Germinal center (tissue), 1 donor: ENCODE results near the gene WARS2.

Experiments used
- DNase-seq: peaks from one replicate; pipeline ENCODE4 v3.0.0; 2012; ENCODE audit warnings: mixed read lengths, low spot score

WARS2 gene

DNA sequence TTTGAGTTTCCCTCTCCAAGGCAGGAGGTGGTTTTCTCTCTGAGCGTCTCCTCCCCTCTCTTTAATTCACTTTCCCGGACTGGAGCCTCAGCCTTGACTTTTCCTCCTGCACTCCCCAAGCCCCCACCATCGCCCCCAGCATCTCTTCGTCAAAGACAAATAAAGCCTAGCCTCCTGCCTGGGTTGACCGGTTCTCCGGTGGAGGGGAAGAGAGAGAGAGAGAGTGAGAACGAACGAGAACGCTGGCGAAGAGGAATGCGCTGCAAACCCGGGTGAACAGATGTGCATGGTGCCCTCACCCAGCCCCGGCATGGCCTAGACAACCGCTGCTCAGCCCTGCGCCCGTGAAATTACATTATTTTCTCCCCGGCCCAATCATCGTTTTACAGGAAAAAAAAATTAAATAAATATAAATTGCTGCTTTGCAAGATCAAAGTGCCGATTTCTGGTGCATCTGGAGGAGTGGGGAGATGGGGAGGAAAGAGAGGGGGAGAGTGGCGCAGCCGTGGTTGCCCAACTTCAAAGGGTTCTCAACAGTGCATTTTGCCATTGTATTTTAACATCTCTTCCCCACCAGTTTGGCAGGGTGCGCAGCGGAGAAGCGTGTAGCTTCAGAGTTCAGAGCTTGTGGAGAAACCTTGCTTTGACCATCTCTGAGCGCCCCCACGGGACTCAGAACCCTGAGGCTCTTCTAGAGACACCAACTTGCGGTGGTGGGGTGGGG is 140.9 kb downstream of the WARS2 start:
- DNase-seq, result no peak

DNA sequence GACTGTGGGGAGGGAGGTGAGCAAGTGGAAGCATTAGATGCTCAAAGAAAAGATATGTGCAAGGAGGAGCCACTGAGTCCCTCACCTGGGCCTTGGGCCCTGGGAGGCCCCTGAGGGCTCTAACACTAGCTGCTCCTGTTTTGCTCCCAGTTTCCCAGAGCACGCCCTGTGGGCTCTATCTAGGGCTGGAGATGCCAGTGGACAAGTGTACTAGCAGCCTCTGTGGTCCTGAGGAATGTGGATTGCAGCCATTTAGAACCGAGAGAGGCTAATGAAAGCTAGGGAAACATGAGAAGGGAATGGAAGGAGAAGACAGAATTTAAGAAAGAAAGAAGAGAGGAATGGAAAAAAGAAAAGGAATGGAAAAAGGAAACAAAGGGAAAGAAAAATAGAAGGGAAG is 142.3 kb downstream of the WARS2 start:
- DNase-seq, result no peak

- DNase-seq, result no peak
Observed at GRCh38 chr1:118997225-118997624, 143.2 kb downstream of the WARS2 start.

DNA sequence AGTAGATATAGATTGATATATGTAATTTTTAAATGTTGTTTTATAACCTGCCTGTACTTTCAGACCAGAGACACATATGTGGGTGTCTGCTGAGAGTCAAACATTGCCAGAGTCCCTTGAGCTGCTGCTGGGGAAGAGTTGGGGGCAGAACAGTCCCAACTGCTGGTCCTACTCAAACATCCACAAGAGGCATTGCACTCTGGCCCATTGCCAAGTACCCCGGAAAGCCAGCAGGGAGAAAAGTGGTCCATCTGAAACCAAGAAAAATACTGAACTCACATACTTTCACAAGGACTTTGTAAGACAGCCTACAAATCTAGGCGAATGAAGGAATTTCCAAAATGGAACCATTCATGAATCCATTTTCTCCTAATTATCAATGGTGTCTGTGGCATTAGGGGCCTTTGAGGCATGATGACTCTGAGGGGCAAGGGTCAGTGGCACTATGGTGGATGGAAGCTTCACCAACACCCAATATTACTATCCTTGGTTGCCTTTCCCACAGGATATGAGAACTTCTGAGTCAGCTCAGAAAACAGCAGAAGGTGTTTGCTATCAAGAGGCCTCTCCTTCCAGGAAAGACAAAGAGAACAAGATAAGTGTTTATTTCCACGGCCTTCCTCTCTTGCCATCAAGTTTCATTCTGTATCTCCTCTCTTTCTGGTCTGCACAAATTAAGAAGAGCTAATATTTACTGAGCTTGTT is 145.0 kb downstream of the WARS2 start:
- no peak for DNase-seq

- no peak for DNase-seq
Observed at GRCh38 chr1:118993700-118994026, 146.8 kb downstream of the WARS2 start.

DNA sequence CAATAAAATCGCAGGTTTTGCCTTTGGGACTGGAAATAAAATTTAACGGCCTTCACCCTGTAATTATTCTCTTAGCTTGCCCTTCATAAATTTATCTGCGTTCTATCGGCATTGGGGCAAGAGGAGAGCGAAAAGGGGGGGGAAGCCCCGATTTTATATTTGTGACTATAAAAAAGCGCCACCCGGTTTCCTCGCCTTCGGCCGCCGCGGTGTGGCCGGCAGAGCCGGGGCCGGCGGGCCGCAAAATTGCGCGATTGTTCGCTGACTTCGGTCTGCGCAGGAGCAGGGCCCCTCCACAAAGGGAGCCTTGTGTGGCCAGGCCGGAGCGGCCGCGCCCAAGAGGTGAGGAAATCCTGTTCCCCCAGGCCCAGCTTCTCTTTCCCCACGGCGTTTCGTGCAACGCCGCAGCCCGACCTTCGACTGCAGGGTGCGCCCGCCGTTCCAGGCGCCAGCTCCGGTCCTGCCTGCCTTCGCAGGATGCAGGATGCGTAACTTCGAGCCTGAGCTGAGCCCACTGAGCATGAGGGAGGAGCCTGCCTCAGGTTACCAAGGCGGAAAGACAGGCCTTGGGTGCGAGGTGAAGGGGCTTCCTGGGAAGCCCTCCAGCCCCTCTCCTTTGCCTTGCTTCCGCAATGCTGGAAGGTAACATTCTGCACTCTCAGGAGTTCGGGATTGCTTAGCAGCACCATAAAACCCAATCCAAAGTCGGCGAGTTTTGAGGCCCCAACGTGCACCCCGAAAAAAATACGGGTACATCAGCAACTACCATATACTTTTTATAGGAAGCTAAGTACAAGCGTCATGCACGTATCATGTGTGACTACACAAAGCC is 147.4 kb downstream of the WARS2 start:
- no peak for DNase-seq

- no peak for DNase-seq
Observed at GRCh38 chr1:118992237-118992825, 148.1 kb downstream of the WARS2 start.

- no peak for DNase-seq
Observed at GRCh38 chr1:118991448-118991847, 149.0 kb downstream of the WARS2 start.

DNA sequence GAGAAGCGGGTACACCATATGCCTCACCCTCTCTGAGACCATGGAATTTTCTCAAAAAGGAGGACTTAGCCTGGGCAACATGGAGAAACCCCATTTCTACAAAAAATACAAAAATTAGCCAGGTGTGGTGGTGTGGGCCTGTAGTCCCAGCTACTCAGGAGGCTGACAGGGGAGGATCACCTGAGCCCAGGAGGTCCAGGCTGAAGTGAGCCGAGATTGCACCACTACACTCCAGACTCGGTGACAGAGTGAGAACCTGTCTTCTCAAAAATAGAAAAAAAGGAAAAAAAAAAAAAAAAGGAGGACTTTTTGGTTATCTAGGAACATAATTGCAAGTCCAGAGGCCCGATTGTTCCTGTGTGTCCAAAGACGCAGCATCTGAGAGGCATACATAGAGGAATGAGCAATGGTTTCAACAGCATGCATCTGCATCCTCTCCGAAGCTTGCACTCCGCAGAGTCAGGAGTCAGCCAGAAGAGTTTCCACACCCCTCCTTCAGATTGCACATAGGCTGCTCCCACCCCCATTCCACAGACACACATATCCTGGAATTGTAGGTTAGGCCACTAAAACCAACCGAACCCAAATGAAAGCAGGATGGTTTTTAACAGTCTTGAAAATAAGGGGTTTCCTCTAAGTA is 149.8 kb downstream of the WARS2 start:
- DNase-seq, result no peak

GRCh38 chr1:118989878-118990378 is 150.5 kb downstream of the WARS2 start:
- no peak for DNase-seq

- DNase-seq, result no peak
Observed at GRCh38 chr1:118989006-118989815, 151.2 kb downstream of the WARS2 start.

- DNase-seq, result no peak
Observed at GRCh38 chr1:118988186-118989005, 152.1 kb downstream of the WARS2 start, which contains the start of gene TBX15. TSS of gene TBX15 (minus strand) at chr1:118988343. CDS start at chr1:118987795, 548 bp downstream.

DNA sequence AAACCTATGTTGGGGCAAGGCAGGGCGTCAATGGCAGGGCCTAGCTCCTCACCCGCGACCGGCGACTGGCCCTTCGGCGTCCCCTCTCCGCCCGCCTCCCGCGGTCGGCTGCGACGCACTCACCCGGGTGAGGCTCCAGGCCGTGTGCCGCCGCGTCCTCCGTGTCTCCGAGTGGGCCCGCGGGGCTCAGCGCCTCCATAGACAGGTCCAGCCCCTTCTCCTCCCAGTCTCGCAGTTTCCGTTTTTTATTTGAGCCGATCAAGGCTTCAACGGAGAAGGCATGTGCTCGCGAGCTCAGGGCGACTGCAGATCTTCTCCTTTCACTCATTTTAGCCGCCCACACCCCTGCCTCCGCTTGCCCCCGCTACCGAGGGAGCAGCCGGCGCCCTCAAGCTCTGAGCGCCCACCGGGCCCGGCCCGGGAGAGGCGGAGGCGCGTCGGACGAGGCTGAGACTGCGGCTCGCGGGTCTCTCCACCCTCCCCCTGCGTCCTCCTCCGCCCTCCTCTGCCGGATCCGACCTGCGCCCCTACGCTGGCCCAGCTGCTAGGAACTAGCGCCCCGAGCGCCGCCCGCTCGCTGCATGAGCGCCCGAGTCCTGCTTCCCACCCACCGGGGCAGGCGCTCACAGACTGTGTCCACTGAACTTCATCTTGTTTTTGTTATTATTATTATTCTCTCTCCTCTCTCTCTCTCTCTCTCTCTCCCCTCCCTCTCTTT is 152.8 kb downstream of the WARS2 start:
- no peak for DNase-seq

DNA sequence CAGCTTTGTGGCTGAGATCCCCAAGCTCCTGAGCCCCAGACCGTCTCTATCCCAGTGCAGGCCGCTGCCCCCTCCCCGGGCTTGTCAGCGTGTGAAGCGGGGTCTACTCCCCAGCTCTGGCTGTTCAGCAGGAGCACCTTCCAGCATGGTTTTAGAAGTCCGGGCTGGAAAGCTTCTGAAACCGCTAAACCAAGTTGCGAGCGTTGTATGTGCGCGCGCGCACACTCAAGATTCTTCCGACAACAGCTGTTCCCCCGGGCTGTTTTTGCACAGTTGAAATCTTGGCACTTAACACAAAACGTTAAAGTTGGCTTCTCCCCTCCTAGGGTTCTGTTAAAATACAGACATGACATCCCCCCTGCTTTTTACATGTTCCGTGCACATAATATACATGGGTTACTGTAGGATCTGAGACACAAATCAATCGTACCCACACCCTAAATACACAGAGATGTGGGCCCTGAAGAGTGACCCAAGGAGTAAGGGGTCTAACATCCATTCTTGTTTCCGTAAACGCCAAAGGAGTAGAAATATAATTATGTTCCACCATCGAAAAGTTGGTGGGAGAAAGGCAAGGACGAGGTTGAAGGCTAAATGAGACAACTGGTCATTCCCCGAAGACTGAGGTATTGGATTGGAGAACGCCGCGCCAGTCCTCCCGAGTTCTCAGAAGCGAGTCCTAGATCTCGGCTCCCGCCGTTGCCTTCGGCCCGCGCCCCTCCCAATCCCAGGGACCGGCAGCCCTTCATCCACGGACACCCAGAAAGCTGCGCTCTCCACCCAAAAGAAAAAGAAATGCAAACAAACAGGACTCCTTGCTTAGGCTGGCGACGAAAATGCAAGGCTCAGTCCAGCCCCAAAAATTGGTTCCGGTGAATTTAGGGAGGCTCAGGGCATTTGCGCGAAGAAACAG is 153.6 kb downstream of the WARS2 start:
- DNase-seq, result no peak

DNA sequence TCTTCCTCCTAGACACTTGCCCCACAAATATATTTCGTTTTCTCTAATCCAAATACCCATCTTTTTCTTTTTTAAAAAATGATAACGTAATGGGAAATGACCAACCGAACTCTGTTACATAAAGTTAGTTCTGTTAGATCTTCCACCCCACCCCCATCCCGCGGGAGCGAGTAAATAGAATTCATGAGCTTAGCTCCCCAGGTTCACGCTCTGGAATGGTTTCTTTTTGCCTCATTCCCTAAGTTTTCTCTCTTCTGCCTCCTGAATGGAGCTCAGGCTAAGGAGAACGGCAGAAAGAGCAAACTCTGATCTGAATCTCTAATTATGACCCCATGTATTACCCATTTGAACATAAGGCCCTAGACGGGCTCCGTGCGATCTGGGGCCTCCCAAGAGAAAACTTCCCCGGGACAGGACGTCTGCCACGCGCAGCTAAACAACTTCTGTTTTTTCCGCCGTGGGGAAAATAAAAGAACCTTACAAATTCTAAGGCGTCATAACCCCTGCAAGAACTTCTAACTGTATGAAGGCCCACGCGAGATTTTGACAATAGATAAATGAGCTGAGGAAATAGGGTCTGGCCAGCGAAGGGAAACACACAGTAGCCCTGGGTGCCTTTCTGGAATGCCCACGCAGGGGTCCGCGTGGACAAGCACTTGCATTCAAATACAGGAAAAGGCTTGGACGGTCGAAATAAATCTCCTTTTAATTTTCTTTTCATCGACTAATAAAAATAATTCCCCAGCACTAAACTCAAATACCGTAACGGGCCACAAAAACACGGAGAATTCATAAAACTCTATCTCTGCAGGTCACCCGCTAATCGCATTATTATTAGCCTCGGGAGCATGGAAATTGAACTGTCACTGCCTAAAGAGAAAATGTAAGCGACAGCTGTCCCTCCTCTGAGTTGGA is 154.6 kb downstream of the WARS2 start:
- DNase-seq, result no peak

GRCh38 chr1:118984722-118985639 is 155.5 kb downstream of the WARS2 start:
- DNase-seq, result no peak
